Hypothalamus (tissue), 51 donors: ENCODE measurements around the gene TAAR5.
"Not testable (repeated sequence)": the region's sequence is repeated elsewhere in the genome, so short reads cannot be mapped to it uniquely, and the experiment has no call there.

Experiments
- DNase-seq, 51 donors: peaks; one replicate each; lab custom pipeline; 2025; lab: John Stamatoyannopoulos, UW

TAAR5 gene

GRCh38 chr6:132589454-132589853, at the start of gene TAAR5:
Gene TAAR5, minus strand, starts transcription at chr6:132589741. Its CDS starts 55 bp downstream, at chr6:132589686.
- no peak for DNase-seq

- not testable (repeated sequence) for DNase-seq
Measured at GRCh38 chr6:132637135-132637534, 47.6 kb upstream of the TAAR5 start.

GRCh38 chr6:132635906-132636305, 46.4 kb upstream of the TAAR5 start:
- DNase-seq, result not testable (repeated sequence)

- not testable (repeated sequence) for DNase-seq
Measured at GRCh38 chr6:132635288-132635687, 45.7 kb upstream of the TAAR5 start.

GRCh38 chr6:132634796-132635195, 45.3 kb upstream of the TAAR5 start:
- no peak for DNase-seq

- no peak for DNase-seq
Measured at GRCh38 chr6:132633362-132633761, 43.8 kb upstream of the TAAR5 start.

- no peak for DNase-seq
Measured at GRCh38 chr6:132624175-132624574, 34.6 kb upstream of the TAAR5 start, which contains the start of gene TAAR2. Gene TAAR2, minus strand, starts transcription at chr6:132624275. Its CDS starts 0 bp downstream, at chr6:132624275.

- no peak for DNase-seq
Measured at GRCh38 chr6:132623106-132623845, 33.7 kb upstream of the TAAR5 start.

- DNase-seq, result peak in 2 of 51 donors; percentile 12 to 20
Measured at GRCh38 chr6:132616677-132617076, 27.1 kb upstream of the TAAR5 start.

- DNase-seq, result no peak
Measured at GRCh38 chr6:132614554-132614953, 25.0 kb upstream of the TAAR5 start.

- no peak for DNase-seq
Measured at GRCh38 chr6:132612449-132613108, 23.0 kb upstream of the TAAR5 start.

GRCh38 chr6:132611616-132612015, 22.1 kb upstream of the TAAR5 start:
- DNase-seq, result no peak

GRCh38 chr6:132607544-132608233, 18.1 kb upstream of the TAAR5 start:
- DNase-seq, result no peak

GRCh38 chr6:132604635-132605152, 15.2 kb upstream of the TAAR5 start:
- no peak for DNase-seq

GRCh38 chr6:132600900-132601299, 11.4 kb upstream of the TAAR5 start:
- not testable (repeated sequence) for DNase-seq

- no peak for DNase-seq
Measured at GRCh38 chr6:132598473-132598872, 8.9 kb upstream of the TAAR5 start.

- DNase-seq, result no peak
Measured at GRCh38 chr6:132596201-132596600, 6.7 kb upstream of the TAAR5 start.

- no peak for DNase-seq
Measured at GRCh38 chr6:132592855-132593254, 3.3 kb upstream of the TAAR5 start.

GRCh38 chr6:132590362-132590761, 821 bp upstream of the TAAR5 start:
- no peak for DNase-seq

- no peak for DNase-seq
Measured at GRCh38 chr6:132587424-132587823, 2.1 kb downstream of the TAAR5 start.

- no peak for DNase-seq
Measured at GRCh38 chr6:132584698-132585097, 4.8 kb downstream of the TAAR5 start.
